Measurements from ENCODE around the gene VWA1.
"Not testable (repeated sequence)": the region's sequence is repeated elsewhere in the genome, so short reads cannot be mapped to it uniquely, and the experiment has no call there.

VWA1 gene

GRCh38 chr1:1407636-1408318, 27.7 kb upstream of the VWA1 start (continued):
- TF ChIP-seq ZNF280C (tag by site-specific recombination; IDR thresholded peaks at IDR 0.05) (no peak), ZNF335 (tag by site-specific recombination; conservative IDR thresholded peaks at IDR 0.05) (0 out of 2 replicates have a peak, but pooled peaks have one; percentile 15)

GRCh38 chr1:1410238-1410637, 25.3 kb upstream of the VWA1 start:
- POLR2A ChIA-PET: interaction anchor here (1.1 kb wide), 1 partner anchor 47 kb away, joined by 3 read pairs; no protein-coding TSS in a partner anchor
- CTCF ChIA-PET: interaction anchor here (0.9 to 2.8 kb wide), 2 partner anchors 31 to 499 kb away, joined by 3 to 14 read pairs; no protein-coding TSS in a partner anchor
- 0 out of 2 replicates have a peak, but pooled peaks have one; percentile 19 for TF ChIP-seq ZFP69B (tag by site-specific recombination; IDR thresholded peaks at IDR 0.05)
- H3K4me3 ChIP-seq (ENCODE audit: low read depth, low read length); H3K9me3 ChIP-seq (ENCODE audit: control insufficient read depth, insufficient read depth, low read depth, low read length); H3K4me1 ChIP-seq (ENCODE audit: control insufficient read depth, insufficient read depth, low read length); H3K27ac ChIP-seq (ENCODE audit: extremely low read depth, low read depth, low read length): not testable (repeated sequence)
- H3K36me3 ChIP-seq (ENCODE audit: control insufficient read depth in 2 of 2, insufficient read depth in 1 of 2, low read length in 2 of 2): peaks cover 8 to 28% of the 10 kb centered on the region in 2 experiments; a peak in 2 of 3 replicates

GRCh38 chr1:1411626-1412025, 23.9 kb upstream of the VWA1 start:
- peaks cover 0 to 15% of the 10 kb centered on the region in 2 experiments; a peak in 2 of 3 replicates for H3K36me3 ChIP-seq (ENCODE audit: control insufficient read depth in 2 of 2, insufficient read depth in 1 of 2, low read length in 2 of 2)
- H3K27ac ChIP-seq (ENCODE audit: extremely low read depth, low read depth, low read length): no peak overlapping the region
- ChIA-PET POLR2A (interaction anchor here (1.2 kb wide), 1 partner anchor 12 kb away, joined by 4 read pairs; the partner anchor contains the start of gene CCNL2), CTCF (no interaction called here)
- no peak overlapping the region for H3K4me3 ChIP-seq (ENCODE audit: low read depth, low read length)
- no peaks in the 10 kb centered on the region for H3K4me1 ChIP-seq (ENCODE audit: control insufficient read depth, insufficient read depth, low read length)
- TF ChIP-seq ZNF239 (tag by site-specific recombination; IDR thresholded peaks at IDR 0.05) (no peak), ZNF423 (tag by site-specific recombination; IDR thresholded peaks at IDR 0.05) (no peak), ZSCAN5A (tag by site-specific recombination; IDR thresholded peaks at IDR 0.05) (no peak), ZNF311 (tag by site-specific recombination; IDR thresholded peaks at IDR 0.05; ENCODE audit: borderline replicate concordance) (no peak), ZNF677 (tag by site-specific recombination; IDR thresholded peaks at IDR 0.05) (no peak), ZNF580 (tag by site-specific recombination; IDR thresholded peaks at IDR 0.05) (no peak), ZNF560 (tag by site-specific recombination; IDR thresholded peaks at IDR 0.05; ENCODE audit: borderline replicate concordance) (no peak), ZSCAN18 (tag by site-specific recombination; IDR thresholded peaks at IDR 0.05) (no peak), ATF2 (tag by site-specific recombination; IDR thresholded peaks at IDR 0.05; ENCODE audit: low read depth) (no peak), ZEB2 (tag by site-specific recombination; IDR thresholded peaks at IDR 0.05) (no peak), ZSCAN23 (tag by site-specific recombination; IDR thresholded peaks at IDR 0.05) (no peak), ZNF214 (tag by site-specific recombination; IDR thresholded peaks at IDR 0.05; ENCODE audit: borderline replicate concordance) (no peak)
- no peaks in the 10 kb centered on the region for H3K9me3 ChIP-seq (ENCODE audit: control insufficient read depth, insufficient read depth, low read depth, low read length)
